Suppressor macrophage treated with lipopolysaccharide for 4 hours (primary cell): ENCODE data around the gene TBC1D2.
"Not testable (repeated sequence)": the region's sequence is repeated elsewhere in the genome, so short reads cannot be mapped to it uniquely, and the experiment has no call there.

Source experiments
- DNase-seq: peaks from one replicate; pipeline ENCODE4 v3.0.0-alpha.2; 2020

Gene TBC1D2

GRCh38 chr9:98185611-98186171, 69.8 kb downstream of the TBC1D2 start:
- DNase-seq = no peak

GRCh38 chr9:98185021-98185567, 70.4 kb downstream of the TBC1D2 start:
- peak; percentile 5 for DNase-seq

- DNase-seq = no peak
Observed at GRCh38 chr9:98184326-98184725, 71.1 kb downstream of the TBC1D2 start.

- no peak for DNase-seq
Observed at GRCh38 chr9:98182889-98183599, 72.4 kb downstream of the TBC1D2 start.

GRCh38 chr9:98182069-98182820, 73.2 kb downstream of the TBC1D2 start:
- DNase-seq = no peak

- DNase-seq = no peak
Observed at GRCh38 chr9:98181746-98182068, 73.7 kb downstream of the TBC1D2 start.

- DNase-seq = no peak
Observed at GRCh38 chr9:98180996-98181395, 74.5 kb downstream of the TBC1D2 start.

- DNase-seq = no peak
Observed at GRCh38 chr9:98178874-98179850, 76.3 kb downstream of the TBC1D2 start.

- no peak for DNase-seq
Observed at GRCh38 chr9:98176391-98177259, 78.8 kb downstream of the TBC1D2 start.

- DNase-seq = no peak
Observed at GRCh38 chr9:98175762-98176161, 79.7 kb downstream of the TBC1D2 start.

GRCh38 chr9:98175028-98175569, 80.3 kb downstream of the TBC1D2 start:
- DNase-seq = no peak

GRCh38 chr9:98174502-98174918, 80.9 kb downstream of the TBC1D2 start:
- DNase-seq = not testable (repeated sequence)

- no peak for DNase-seq
Observed at GRCh38 chr9:98173181-98173580, 82.3 kb downstream of the TBC1D2 start.

GRCh38 chr9:98172604-98173003, 82.8 kb downstream of the TBC1D2 start:
- no peak for DNase-seq

- DNase-seq = no peak
Observed at GRCh38 chr9:98171176-98171925, 84.1 kb downstream of the TBC1D2 start.

- DNase-seq = no peak
Observed at GRCh38 chr9:98168941-98169488, 86.4 kb downstream of the TBC1D2 start.

GRCh38 chr9:98168153-98168780, 87.2 kb downstream of the TBC1D2 start:
- no peak for DNase-seq

- DNase-seq = no peak
Observed at GRCh38 chr9:98164912-98165311, 90.5 kb downstream of the TBC1D2 start.

- DNase-seq = no peak
Observed at GRCh38 chr9:98162613-98163012, 92.8 kb downstream of the TBC1D2 start.

GRCh38 chr9:98161851-98162250, 93.6 kb downstream of the TBC1D2 start:
- DNase-seq = no peak
